Measurements from ENCODE around the gene ZNF487.

Gene ZNF487

GRCh38 chr10:43417950-43418768, 18.8 kb upstream of the ZNF487 start (continued):
- TF ChIP-seq ZNF777 (tag by site-specific recombination; IDR thresholded peaks at IDR 0.05; ENCODE audit: borderline replicate concordance), result no peak
- no peak for TF ChIP-seq ZNF404 (tag by site-specific recombination; IDR thresholded peaks at IDR 0.05)
- no peak for TF ChIP-seq ZFP37 (tag by site-specific recombination; IDR thresholded peaks at IDR 0.05)
- no peak for TF ChIP-seq ZNF555 (tag by site-specific recombination; conservative IDR thresholded peaks at IDR 0.05)
- TF ChIP-seq ZNF341 (tag by site-specific recombination; IDR thresholded peaks at IDR 0.05; ENCODE audit: low read depth), result peak; percentile 97
- TF ChIP-seq IKZF3 (tag by site-specific recombination; IDR thresholded peaks at IDR 0.05), result no peak
- peak; percentile 47; the same call in 1 of the 2 replicates for TF ChIP-seq OSR2 (tag by site-specific recombination; IDR thresholded peaks at IDR 0.05)
- TF ChIP-seq ZNF174 (tag by site-specific recombination; IDR thresholded peaks at IDR 0.05), result no peak
- no peak for TF ChIP-seq ZBTB21 (tag by site-specific recombination; IDR thresholded peaks at IDR 0.05)
- no peak for TF ChIP-seq ZNF138 (tag by site-specific recombination; IDR thresholded peaks at IDR 0.05; ENCODE audit: borderline replicate concordance)
- no peak for TF ChIP-seq ZNF239 (tag by site-specific recombination; IDR thresholded peaks at IDR 0.05)
- no peak for TF ChIP-seq ZNF626 (tag by site-specific recombination; IDR thresholded peaks at IDR 0.05)
- peak; percentile 64 for TF ChIP-seq SCRT2 (tag by site-specific recombination; IDR thresholded peaks at IDR 0.05)
- peak; percentile 63; the same call in 1 of the 2 replicates for TF ChIP-seq TCF7L2 (IDR thresholded peaks at IDR 0.05; ENCODE audit: borderline replicate concordance, low read depth, low read length)
- TF ChIP-seq ZFHX2 (tag by site-specific recombination; conservative IDR thresholded peaks at IDR 0.05), result 0 out of 2 replicates have a peak, but pooled peaks have one; percentile 16
- TF ChIP-seq ZNF354C (tag by site-specific recombination; IDR thresholded peaks at IDR 0.05; ENCODE audit: borderline replicate concordance, low read depth), result no peak
- TF ChIP-seq ZBTB8A (tag by site-specific recombination; IDR thresholded peaks at IDR 0.05), result peak; percentile 54; the same call in 1 of the 2 replicates
- TF ChIP-seq PATZ1 (tag by site-specific recombination; IDR thresholded peaks at IDR 0.05), result peak; percentile 74

- ChIA-PET CTCF (interaction anchor here (1.0 kb wide), 1 partner anchor 9 kb away, joined by 5 read pairs; no protein-coding TSS in a partner anchor), POLR2A (interaction anchor here (1.6 to 2.4 kb wide), 3 partner anchors 11 to 17 kb away, joined by 3 to 11 read pairs (median 5); partner anchors contain the start of genes HNRNPF and ZNF487)
- TF ChIP-seq ZFP41 (tag by site-specific recombination; IDR thresholded peaks at IDR 0.05; ENCODE audit: borderline replicate concordance), result no peak
- TF ChIP-seq ZNF140 (tag by site-specific recombination; IDR thresholded peaks at IDR 0.05), result no peak
- TF ChIP-seq ZNF18 (tag by site-specific recombination; IDR thresholded peaks at IDR 0.05), result peak; percentile 24; the same call in 1 of the 2 replicates
- peak; percentile 63; the same call in 1 of the 2 replicates for TF ChIP-seq ZNF121 (tag by site-specific recombination; IDR thresholded peaks at IDR 0.05)
- TF ChIP-seq PATZ1 (tag by site-specific recombination; IDR thresholded peaks at IDR 0.05), result no peak
- Histone ChIP-seq H3K36me3 (ENCODE audit: control insufficient read depth in 2 of 2, insufficient read depth in 1 of 2, low read length in 2 of 2) (no peaks in the 10 kb centered on the region), H3K4me1 (ENCODE audit: control insufficient read depth, insufficient read depth, low read length) (no peaks in the 10 kb centered on the region), H3K27ac (ENCODE audit: extremely low read depth, low read depth, low read length) (peak overlapping the region; percentile 90), H3K4me3 (ENCODE audit: low read depth, low read length) (no peak overlapping the region), H3K9me3 (ENCODE audit: control insufficient read depth, insufficient read depth, low read depth, low read length) (no peaks in the 10 kb centered on the region)
Observed at GRCh38 chr10:43419997-43420368, 16.9 kb upstream of the ZNF487 start.

Measured in HEK293 (cell line).